ENCODE measurements around the gene FGF18.

DNA sequence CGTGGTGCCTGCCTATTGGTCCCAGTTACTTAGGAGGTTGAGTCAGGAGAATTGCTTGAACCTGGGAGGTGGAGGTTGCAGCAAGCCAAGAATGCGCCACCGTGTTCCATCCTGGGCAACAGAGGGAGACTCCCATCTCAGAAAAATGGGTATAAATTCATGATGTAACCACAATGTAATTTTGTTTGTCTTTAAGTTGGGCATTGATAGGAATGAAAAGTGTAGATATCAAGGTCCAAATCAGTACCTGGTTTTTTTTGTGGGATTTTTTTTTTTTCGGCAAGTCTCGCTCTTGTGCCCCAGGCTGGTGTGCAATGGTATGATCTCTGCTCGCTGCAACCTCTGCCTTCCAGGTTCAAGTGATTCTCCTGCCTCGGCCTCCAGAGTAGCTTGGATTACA, 24.4 kb upstream of the FGF18 start:
- no peak for TF ChIP-seq EZH2phosphoT487 (IDR thresholded peaks at IDR 0.05)
- TF ChIP-seq, protein P1, sequence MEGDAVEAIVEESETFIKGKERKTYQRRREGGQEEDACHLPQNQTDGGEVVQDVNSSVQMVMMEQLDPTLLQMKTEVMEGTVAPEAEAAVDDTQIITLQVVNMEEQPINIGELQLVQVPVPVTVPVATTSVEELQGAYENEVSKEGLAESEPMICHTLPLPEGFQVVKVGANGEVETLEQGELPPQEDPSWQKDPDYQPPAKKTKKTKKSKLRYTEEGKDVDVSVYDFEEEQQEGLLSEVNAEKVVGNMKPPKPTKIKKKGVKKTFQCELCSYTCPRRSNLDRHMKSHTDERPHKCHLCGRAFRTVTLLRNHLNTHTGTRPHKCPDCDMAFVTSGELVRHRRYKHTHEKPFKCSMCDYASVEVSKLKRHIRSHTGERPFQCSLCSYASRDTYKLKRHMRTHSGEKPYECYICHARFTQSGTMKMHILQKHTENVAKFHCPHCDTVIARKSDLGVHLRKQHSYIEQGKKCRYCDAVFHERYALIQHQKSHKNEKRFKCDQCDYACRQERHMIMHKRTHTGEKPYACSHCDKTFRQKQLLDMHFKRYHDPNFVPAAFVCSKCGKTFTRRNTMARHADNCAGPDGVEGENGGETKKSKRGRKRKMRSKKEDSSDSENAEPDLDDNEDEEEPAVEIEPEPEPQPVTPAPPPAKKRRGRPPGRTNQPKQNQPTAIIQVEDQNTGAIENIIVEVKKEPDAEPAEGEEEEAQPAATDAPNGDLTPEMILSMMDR (IDR thresholded peaks at IDR 0.05): no peak
- no peak for TF ChIP-seq EZH2 (IDR thresholded peaks at IDR 0.05)

Data from neural progenitor cell (in vitro differentiated cells).